HG03460 (cell line): ENCODE measurements around the gene FCHO1.
"Not testable (repeated sequence)": the region's sequence is repeated elsewhere in the genome, so short reads cannot be mapped to it uniquely, and the experiment has no call there.

ENCODE experiments used
- ATAC-seq: cut with Tn5 transposase; IDR thresholded peaks from one replicate; pipeline ENCODE4 v1.9.1; 2021; ENCODE audit not compliant: unreplicated experiment

Gene FCHO1

DNA sequence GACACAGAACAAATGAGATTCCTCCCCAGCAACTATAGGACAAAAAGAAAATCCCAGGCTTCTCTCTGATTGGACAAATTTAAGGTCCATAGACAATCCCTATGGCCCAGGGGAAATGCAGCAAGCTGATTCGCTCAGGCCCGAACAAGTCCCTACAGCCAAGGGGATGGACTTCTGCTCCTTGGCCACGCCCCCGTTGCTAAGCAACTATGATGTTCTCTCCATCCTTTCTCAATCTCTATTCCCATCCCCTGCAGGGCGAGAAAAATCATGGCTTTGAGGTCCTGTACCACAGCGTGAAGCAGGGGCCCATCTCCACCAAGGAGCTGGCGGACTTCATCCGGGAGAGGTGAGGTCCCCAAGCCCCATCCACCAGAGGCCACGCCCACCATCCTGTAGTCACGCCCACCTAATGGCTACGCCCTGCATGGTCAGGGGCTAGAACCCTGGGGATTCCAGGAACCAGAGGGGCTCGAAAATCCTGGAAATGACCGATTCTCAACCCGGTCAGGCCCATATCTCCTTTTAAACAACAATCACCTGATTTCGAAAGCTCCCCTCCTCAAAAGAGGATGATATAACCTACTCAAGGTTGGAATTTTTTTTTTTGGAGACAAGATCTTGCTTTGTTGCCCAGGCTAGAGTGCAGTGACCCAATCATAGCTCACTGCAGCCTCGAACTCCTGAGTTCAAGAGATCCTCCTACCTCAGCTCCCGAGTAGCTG lies 11.4 kb downstream of the FCHO1 start:
- no peak for ATAC-seq

DNA sequence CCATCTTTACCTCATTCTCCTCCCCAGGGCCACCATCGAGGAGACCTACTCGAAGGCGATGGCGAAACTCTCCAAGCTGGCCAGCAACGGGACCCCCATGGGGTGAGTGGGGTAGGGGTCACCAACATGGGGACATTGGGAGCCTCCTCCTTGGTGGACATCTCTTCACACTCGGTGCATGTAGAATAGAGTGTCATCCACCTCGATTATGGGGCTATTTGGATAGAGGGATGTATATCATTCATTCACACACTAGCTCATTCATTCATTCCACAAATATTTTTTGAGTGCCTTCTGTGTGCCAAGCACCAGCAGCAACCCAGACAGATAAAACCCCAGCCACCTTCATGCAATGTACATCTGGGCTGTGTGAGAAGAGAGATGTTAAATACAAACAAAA lies 13.1 kb downstream of the FCHO1 start:
- ATAC-seq: no peak

DNA sequence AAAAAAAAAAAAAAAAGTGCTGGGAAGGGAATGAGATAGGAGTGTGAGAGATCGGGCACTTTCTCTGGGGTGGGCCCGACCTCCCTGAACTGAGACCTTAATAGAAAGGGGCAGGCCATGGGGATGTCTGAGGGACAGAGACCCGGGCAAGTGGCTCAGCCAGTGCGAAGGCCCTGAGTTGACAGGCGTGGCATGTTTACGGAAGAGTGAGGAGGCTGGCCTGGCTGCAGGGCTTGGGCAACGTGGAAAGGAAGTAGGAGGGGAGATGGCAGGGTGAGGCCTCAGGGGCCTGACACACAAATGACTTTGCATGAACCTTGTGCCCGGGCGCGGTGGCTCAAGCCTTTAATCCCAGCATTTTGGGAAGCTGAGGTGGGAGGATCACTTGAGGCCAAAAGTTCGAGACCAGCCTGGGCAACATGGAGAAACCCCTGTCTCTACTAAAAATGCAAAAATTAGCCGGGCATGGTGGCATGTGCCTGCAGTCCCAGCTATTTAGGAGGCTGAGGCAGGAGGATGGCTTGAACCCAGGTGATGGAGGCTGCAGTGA lies 13.9 kb downstream of the FCHO1 start:
- no peak for ATAC-seq

DNA sequence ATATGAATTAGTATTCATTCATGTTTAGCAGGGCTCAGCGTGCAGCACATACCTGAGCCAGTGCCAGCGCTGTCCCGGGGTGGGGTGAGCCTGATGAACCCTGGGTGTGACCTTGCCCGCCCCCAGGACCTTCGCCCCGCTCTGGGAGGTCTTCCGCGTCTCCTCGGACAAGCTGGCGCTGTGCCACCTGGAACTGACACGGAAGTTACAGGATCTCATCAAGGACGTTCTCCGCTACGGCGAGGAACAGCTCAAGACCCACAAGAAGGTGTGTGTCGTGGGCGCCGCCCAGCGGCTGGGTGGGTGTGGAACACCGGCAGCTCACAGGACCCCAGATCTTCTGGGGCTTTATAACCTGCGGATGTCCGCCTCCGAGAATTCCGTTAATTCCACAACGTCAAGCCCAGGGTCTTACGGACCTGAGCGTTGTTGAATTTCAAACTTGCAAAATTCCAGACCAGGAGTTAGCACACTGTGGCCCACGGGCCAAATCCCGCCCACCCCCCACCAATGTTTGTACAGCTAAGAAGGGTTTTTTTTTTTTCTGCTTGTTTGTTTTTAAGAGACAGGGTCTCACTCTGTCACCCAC lies 15.4 kb downstream of the FCHO1 start:
- ATAC-seq: no peak

DNA sequence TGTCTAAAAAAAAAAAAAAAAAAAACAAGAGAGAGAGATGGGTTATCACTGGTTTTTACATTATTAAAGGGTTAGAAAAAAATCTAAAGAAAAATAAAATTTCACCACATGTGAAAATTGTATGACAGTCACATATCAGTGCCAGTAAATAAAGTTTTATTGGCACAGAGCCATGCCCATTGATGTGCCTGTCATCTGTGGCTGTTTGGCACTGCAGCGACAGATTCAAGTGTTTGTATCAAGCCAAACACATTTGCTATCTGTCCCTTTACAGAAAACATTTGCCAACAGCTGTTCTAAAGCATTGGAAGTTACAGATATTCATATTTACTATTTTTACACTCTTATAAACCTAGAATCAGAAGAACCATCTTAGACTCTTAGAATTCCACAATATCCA lies 16.3 kb downstream of the FCHO1 start:
- no peak for ATAC-seq

DNA sequence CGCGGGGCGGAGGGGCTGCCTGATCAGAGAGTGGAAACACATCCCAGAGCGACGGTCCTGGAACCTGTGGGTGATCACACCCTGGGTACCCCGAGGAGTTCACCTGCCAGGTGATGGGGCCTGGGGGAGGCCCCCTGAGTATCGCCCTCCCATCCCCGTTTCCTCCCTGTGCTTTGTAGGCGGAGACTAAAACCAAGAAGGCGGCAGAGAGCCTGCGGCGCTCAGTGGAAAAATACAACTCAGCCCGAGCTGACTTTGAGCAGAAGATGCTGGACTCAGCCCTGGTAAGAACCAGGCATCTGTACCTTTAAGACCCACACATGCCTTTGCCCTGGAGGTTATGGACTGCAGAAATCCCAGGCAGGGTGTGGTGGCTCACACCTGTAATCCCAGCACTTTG lies 19.3 kb downstream of the FCHO1 start:
- no peak for ATAC-seq

DNA sequence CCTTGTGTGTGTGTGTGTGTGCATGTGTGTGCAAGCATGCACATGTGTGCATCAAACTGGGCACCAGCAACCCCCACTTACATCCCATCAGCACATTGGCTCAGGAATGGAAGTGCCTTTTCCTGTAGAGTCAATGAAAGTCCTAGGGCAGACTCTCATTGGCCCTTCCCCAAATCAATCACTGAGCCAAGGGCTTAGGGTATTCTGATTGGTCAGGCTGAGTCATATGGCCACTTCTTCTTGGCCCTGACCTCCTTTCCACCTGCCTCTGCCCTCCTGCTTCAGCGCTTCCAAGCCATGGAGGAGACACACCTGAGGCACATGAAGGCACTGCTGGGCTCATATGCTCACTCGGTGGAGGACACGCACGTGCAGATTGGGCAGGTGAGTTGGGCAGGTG lies 20.9 kb downstream of the FCHO1 start:
- no peak for ATAC-seq

DNA sequence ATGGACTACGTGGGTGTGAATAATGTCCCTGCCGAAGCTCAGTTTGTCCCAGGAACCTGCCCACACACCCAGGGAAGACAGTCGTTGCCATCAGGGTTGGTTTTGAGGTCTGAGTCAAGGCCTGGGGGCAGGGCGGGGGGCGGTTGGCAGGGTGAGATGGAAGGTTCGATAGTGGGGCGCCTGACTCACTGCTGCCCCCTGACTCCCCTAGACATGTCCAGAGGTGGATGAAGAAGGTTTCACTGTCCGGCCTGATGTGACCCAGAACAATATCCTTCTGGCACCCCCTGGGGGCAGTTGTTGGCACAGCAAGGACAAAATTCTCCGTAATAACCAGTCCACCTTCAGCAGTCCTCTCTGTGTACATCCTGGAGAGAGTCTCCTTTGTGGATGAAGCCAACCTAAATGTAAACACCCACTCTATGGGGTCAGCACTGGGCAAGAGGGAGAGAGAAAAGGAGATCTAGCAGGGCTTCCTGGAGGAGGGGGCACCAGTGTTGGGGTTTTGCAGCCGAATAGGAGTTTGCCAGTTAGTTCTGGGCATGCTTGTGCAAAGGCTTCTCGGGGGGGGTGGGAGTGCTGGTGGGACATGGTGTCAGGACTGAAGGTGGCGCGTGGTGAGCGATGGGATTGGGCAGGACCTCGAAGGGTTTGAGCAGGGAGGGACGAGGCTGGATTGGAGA lies 24.1 kb downstream of the FCHO1 start:
- no peak for ATAC-seq

DNA sequence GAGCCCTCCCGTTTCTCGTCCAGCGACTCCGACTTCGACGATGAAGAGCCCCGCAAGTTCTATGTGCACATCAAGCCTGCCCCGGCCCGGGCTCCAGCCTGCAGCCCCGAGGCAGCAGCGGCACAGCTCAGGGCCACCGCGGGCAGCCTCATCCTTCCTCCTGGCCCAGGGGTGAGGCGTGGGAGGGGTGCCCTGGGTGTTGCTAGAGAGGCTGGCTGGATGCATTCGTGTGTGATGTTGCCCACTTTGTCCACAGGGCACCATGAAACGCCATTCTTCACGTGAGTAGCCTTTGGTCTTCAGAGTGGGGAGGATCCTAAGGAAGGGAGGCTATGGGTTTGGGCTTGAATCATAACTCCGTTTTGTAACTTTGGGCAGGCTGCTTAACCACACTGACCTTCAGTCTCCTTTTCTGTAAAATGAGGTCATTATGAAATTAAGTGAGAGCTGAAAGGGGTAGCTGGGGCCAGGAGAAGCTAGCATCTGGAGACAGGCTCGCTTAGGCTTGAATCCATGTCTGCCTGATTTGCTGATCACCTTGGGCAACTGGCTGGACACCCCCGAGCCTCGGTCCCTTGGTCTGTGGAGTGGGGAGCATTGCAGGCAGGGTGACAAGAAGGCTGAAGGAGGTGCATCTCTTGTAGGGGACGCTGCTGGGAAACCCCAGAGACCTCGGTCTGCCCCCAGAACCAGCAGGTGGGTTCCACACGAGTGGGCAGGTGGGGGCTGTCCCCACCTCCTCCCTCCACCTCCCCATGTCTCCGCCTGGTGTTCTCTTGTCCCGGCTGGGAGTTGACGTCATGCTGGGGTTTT lies 24.9 kb downstream of the FCHO1 start:
- peak; percentile 58 for ATAC-seq

DNA sequence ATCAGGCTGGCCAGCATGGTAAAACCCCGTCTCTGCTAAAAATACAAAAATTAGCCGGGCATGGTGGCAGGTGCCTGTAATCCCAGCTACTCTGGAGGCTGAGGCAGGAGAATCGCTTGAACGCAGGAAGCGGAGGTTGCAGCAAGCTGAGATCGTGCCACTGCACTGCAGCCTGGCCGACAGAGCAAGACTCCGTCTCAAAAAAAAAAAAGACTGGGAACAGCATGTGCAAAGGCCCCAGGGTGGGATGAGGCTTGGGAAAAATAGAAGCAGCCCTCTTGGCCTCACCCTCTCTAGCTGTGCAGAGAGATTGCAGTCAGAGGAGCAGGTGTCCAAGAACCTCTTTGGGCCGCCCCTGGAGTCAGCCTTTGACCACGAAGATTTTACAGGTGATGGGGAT lies 26.6 kb downstream of the FCHO1 start:
- ATAC-seq: not testable (repeated sequence)

DNA sequence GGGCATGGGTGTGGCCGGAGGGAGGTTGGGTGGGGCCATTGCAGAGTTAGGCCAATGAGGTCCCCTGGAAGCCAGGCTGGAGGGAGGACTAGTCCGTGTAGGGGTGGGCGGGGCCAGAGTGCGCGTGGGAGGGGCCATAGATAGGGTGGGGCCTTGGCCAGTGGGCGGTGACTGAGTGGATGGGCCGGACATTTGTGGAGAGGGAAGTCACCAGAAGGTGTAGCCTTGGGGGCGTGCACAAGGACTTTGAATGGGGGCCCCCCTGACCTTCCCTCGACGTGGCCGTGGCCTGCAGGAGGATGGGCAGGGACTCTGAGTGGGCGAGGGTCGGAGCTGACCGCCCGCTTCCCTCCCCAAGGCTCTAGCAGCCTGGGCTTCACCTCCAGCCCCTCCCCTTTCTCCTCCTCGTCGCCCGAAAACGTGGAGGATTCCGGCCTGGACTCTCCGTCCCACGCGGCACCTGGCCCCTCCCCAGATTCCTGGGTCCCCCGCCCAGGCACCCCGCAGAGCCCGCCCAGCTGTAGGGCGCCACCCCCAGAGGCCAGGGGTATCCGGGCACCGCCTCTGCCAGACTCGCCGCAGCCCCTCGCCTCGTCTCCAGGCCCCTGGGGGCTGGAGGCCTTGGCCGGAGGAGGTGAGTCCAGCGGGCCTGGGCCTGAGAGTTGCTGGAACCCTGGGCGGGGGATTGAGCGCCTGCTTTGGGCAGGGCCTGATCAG lies 27.1 kb downstream of the FCHO1 start:
- no peak for ATAC-seq

DNA sequence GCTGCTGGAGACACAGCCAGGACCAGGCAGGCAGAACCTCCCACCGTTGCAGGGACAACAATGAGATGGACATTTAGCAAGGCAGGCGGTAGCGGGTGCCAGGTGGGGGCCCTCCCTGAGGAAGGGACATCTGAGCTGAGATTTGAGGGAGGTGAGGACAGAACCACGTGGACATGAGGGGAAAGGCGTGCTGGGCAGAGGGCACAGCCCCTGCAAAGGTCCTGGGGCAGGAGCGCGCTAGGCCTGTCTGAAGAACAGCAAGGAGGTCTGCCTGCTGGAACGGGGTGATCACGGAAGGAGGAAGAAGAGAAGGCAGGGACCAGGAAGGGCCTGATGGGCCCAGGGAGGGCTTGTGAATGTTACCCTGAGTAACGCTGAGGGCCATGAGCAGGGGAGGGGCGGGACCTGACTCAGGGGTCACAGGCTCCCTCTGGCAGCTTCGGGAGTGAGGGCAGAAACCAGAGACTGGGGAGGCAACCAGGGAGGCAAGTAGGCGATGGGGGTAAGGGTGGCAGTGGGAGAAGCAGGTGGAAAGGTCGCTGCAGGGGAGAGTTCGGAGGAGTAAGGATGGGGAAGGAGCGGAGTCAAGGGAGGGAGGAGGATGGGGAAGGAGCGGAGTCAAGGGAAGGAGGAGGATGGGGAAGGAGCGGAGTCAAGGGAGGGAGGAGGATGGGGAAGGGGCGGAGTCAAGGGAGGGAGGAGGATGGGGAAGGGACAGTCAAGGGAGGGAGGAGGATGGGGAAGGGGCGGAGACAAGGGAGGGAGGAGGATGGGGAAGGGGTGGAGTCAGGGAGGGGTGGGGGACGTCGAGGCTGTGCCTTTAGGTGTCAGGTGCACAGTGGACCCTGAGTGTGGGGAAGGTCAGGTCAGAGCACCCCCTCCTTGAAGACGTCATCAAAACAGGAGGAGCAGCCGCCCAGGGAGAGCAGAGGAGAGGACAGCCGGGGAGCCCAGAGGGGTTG lies 28.0 kb downstream of the FCHO1 start:
- ATAC-seq: no peak

DNA sequence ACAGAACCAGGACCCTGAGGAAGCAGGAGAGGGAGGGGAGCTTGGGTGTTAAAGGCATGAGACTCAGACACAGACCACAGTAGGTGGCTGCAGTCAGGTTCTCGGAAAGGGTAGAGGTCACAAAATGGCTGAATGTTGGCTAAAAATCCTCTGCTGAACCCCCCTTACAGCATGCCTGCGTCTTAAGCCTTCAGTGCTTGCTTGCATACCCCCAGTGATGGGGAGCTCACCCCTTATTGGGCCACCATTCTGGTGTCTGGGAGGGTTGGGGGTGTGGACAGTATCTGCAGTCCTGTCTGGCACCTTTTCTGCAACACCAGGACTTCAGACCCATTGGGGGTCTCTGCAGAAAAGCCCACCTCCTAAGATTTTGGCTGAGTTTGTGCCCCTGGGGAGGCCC lies 29.5 kb downstream of the FCHO1 start:
- no peak for ATAC-seq

DNA sequence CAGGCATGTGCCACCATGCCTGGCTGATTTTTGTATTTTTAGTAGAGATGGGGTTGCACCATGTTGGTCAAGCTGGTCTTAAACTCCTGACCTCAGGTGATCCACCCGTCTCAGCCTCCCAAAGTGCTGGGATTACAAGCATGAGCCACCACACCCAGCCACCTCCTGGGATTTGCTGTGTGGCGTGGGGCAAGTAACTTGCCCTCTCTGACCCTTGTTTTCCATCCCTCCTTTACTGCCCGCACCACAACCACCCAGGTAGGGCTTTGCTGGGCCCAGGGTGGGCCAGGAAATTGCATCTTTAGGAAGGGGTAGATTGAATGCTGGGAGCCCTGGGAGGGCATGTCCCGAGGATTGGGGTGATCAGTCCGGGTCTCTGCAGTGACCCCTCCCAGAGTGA lies 32.4 kb downstream of the FCHO1 start:
- not testable (repeated sequence) for ATAC-seq

DNA sequence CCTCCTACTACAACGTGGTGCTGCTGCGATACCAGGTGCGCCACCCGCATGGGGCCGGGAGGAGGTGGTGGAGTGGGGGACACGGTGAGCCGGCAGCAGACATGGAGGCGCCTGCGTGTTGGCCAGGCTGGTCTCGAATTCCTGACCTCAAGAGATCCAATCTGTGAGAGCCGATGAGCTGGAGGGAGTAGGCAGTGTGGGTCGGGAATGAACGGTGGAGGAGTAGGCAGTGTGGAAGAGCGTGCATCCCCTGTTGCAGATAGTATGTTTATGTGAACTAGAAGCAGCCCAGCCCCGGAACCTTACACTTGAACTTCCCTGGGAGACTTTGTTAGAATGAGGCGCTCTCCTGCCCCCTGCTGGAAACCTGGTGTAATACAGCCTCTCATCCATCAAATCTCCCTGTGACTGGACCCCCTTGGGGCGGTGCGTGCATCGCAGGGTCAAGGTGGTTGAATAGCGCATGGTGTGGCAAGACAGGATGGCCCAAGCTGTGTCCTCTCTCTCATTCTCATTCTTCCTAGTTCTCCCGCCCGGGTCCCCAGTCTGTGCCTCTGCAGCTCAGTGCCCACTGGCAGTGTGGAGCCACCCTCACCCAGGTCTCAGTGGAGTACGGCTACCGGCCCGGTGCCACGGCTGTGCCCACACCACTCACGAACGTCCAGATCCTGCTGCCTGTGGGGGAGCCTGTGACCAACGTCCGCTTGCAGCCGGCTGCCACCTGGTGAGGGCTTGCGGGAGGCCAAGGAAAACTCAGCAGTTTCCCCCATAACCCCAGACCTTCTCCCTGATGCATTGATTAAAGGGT lies 33.1 kb downstream of the FCHO1 start:
- no peak for ATAC-seq

DNA sequence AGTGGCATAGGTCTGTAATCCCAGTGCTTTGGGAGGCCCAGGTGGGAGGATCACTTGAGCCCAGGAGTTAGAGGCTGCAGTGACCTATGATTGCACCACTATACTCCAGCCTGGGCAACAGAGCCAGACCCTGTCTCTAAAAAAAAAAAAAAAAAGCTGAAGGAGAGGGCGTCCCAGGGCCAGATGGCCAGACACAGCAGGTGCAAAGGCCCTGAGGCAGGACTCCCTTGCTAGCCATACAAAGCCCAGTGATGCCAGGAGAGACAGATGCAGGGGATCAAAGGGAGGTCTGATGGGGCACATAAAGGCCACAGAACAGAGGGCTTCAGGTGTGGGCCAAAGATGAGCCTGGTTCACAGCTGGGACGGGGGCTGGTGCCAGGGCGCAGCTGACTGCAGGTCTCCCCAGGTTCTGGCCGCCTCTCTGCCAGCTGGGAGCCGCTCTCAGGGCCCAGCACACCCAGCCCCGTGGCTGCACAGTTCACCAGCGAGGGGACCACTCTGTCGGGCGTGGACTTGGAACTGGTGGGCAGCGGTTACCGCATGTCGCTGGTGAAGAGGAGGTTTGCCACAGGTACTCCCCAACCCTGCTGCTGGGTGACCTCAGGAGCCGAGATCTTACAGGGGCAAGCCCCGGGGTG lies 36.1 kb downstream of the FCHO1 start:
- no peak for ATAC-seq

DNA sequence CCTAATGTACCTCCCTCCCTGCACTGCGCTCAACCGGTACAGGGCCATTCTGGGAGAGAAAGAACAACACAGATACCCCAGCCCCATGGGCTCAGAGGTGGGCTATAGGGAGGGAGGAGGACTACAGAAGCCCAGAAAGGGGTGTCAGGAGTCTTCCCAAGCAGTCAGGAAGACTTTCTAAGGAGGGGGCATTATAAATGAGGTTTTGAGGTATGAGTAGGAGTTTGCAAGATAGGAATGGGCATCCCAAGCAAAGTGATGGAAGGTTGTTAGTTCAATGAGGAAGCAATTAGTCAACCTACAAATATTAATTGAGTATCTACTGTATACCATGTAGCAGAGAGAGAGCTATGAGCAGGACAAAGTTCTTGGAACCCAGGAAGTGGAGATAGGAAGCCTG lies 37.4 kb downstream of the FCHO1 start:
- ATAC-seq: no peak

DNA sequence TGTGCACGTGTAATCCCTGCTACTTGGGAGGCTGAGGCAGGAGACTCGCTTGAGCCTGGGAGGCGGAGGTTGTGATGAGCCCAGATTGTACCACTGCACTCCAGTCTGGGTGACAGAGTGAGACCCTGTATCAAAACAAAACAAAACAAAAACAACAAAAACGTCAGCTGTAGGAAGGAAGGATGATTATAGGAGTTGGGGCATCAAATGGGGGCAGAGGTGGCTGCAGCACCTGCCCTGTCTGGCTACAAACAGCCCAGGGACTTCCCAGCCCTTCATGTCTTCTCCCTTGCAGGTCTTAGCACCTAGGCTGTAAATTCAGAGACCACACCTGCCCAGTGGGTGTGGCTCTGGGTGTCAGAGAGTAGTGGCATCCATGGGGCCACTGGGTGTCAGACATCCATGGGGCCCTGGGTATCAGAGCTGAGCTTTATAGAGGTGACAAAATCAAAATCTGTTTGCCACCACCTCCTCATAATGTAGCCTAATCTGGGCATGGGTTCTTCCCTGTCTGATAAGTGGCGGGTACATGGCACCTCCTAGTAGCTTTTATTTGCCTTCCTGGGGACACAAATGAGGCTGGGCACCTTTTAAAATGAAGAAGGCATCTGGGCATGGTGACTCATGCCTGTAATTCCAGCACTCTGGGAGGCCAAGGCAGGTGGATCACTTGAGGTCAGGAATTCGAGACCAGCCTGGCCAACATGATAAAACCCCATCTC lies 38.9 kb downstream of the FCHO1 start:
- no peak for ATAC-seq
